NCI-H1092 treated with DMSO at 0.1 percent for 48 hours (cell line): ENCODE measurements around the gene RABL3.
"Not testable (repeated sequence)": the region's sequence is repeated elsewhere in the genome, so short reads cannot be mapped to it uniquely, and the experiment has no call there.

Experiments
- DNase-seq: peaks from one replicate; lab custom pipeline; 2025; lab: John Stamatoyannopoulos, UW

RABL3 gene

GRCh38 chr3:120742198-120742848 is at the start of gene RABL3, which contains the start of gene GTF2E1:
Gene RABL3, minus strand, starts transcription at chr3:120742516. Its CDS starts 9 bp downstream, at chr3:120742507.
Gene GTF2E1, plus strand, starts transcription at chr3:120742744. Its CDS starts 7,809 bp downstream, at chr3:120750553.
- DNase-seq: peak; percentile 99

- no peak for DNase-seq
These were observed 49.6 kb upstream of the RABL3 start for GRCh38 chr3:120791913-120792312.

- DNase-seq: no peak
These were observed 48.7 kb upstream of the RABL3 start for GRCh38 chr3:120791010-120791409.

- DNase-seq: not testable (repeated sequence)
These were observed 43.5 kb upstream of the RABL3 start for GRCh38 chr3:120785832-120786231.

- no peak for DNase-seq
These were observed 38.7 kb upstream of the RABL3 start for GRCh38 chr3:120780977-120781376.

GRCh38 chr3:120778776-120779175 is 36.5 kb upstream of the RABL3 start:
- DNase-seq: no peak

- no peak for DNase-seq
These were observed 33.1 kb upstream of the RABL3 start for GRCh38 chr3:120775411-120775810.

- no peak for DNase-seq
These were observed 31.6 kb upstream of the RABL3 start for GRCh38 chr3:120773932-120774331.

- DNase-seq: no peak
These were observed 29.8 kb upstream of the RABL3 start for GRCh38 chr3:120772081-120772480.

GRCh38 chr3:120770891-120771290 is 28.6 kb upstream of the RABL3 start:
- DNase-seq: no peak

GRCh38 chr3:120769436-120769835 is 27.1 kb upstream of the RABL3 start:
- no peak for DNase-seq

GRCh38 chr3:120767106-120767505 is 24.8 kb upstream of the RABL3 start:
- DNase-seq: no peak

GRCh38 chr3:120766576-120766975 is 24.3 kb upstream of the RABL3 start:
- DNase-seq: no peak

- no peak for DNase-seq
These were observed 23.6 kb upstream of the RABL3 start for GRCh38 chr3:120765830-120766493.

- DNase-seq: no peak
These were observed 21.9 kb upstream of the RABL3 start for GRCh38 chr3:120764206-120764605.

- no peak for DNase-seq
These were observed 21.3 kb upstream of the RABL3 start for GRCh38 chr3:120763601-120764000.

- no peak for DNase-seq
These were observed 20.3 kb upstream of the RABL3 start for GRCh38 chr3:120762615-120763014.

GRCh38 chr3:120758551-120758950 is 16.2 kb upstream of the RABL3 start:
- not testable (repeated sequence) for DNase-seq

- DNase-seq: no peak
These were observed 13.7 kb upstream of the RABL3 start for GRCh38 chr3:120756061-120756460.

GRCh38 chr3:120753810-120754209 is 11.5 kb upstream of the RABL3 start:
- no peak for DNase-seq

- no peak for DNase-seq
These were observed 10.5 kb upstream of the RABL3 start for GRCh38 chr3:120752865-120753264.

GRCh38 chr3:120752230-120752629 is 9.9 kb upstream of the RABL3 start:
- DNase-seq: no peak

GRCh38 chr3:120749843-120750242 is 7.5 kb upstream of the RABL3 start:
- DNase-seq: no peak

- no peak for DNase-seq
These were observed 3.1 kb upstream of the RABL3 start for GRCh38 chr3:120745466-120745865.
